Stimulated activated CD4-positive, alpha-beta T cell treated with anti-CD3 and anti-CD28 coated beads, Interleukin-12 subunit alpha, Interleukin-12 subunit beta, amount 100 ng/mL, for 4 hours (primary cell): Measurements from ENCODE around the gene SINHCAF.
"Not testable (repeated sequence)": the region's sequence is repeated elsewhere in the genome, so short reads cannot be mapped to it uniquely, and the experiment has no call there.

Experiments
- DNase-seq: peaks from one replicate; pipeline ENCODE4 v3.0.0-alpha.2; 2020

SINHCAF gene

GRCh38 chr12:31325877-31326631, at the start of gene SINHCAF:
TSS of gene SINHCAF (minus strand) at chr12:31326150. CDS start at chr12:31298204, 27,946 bp downstream.
- peak; percentile 99 for DNase-seq

- DNase-seq: not testable (repeated sequence)
These were observed 49.5 kb upstream of the SINHCAF start for GRCh38 chr12:31375422-31375821.

GRCh38 chr12:31371256-31371620, 45.3 kb upstream of the SINHCAF start:
- DNase-seq: no peak

GRCh38 chr12:31370531-31371255, 44.7 kb upstream of the SINHCAF start:
- DNase-seq: no peak

- no peak for DNase-seq
These were observed 44.0 kb upstream of the SINHCAF start for GRCh38 chr12:31369712-31370521.

- no peak for DNase-seq
These were observed 42.9 kb upstream of the SINHCAF start for GRCh38 chr12:31368666-31369361.

GRCh38 chr12:31366104-31366621, 40.2 kb upstream of the SINHCAF start:
- DNase-seq: no peak

- DNase-seq: no peak
These were observed 37.9 kb upstream of the SINHCAF start for GRCh38 chr12:31363831-31364230.

- DNase-seq: no peak
These were observed 37.5 kb upstream of the SINHCAF start for GRCh38 chr12:31363416-31363809.

GRCh38 chr12:31362759-31363415, 36.9 kb upstream of the SINHCAF start:
- no peak for DNase-seq

- DNase-seq: peak; percentile 2
These were observed 36.3 kb upstream of the SINHCAF start for GRCh38 chr12:31362115-31362758.

GRCh38 chr12:31361730-31362114, 35.8 kb upstream of the SINHCAF start:
- no peak for DNase-seq

GRCh38 chr12:31355747-31356107, 29.8 kb upstream of the SINHCAF start:
- DNase-seq: no peak

- DNase-seq: no peak
These were observed 28.1 kb upstream of the SINHCAF start for GRCh38 chr12:31353750-31354708.

- DNase-seq: no peak
These were observed 20.3 kb upstream of the SINHCAF start for GRCh38 chr12:31346267-31346666.

- no peak for DNase-seq
These were observed 17.2 kb upstream of the SINHCAF start for GRCh38 chr12:31343139-31343538.

GRCh38 chr12:31342286-31342685, 16.3 kb upstream of the SINHCAF start:
- DNase-seq: no peak

GRCh38 chr12:31339831-31340622, 14.1 kb upstream of the SINHCAF start:
- DNase-seq: no peak

- no peak for DNase-seq
These were observed 12.0 kb upstream of the SINHCAF start for GRCh38 chr12:31337952-31338351.

GRCh38 chr12:31331242-31331641, 5.3 kb upstream of the SINHCAF start:
- no peak for DNase-seq
